KMS-11 (cell line): ENCODE results near the gene CMSS1.

ENCODE experiments used
- H2AFZ ChIP-seq: fragments of 200-600 bp; sonication (generic); 2 replicates; pipeline ENCODE4 v1.6.1; 2016; ENCODE audit warnings: antibody characterized with exemption, mixed run types, low read depth
- H3K27ac ChIP-seq: fragments of 200-600 bp; sonication (generic); 2 replicates; pipeline ENCODE4 v1.6.1; 2016; ENCODE audit warnings: mild to moderate bottlenecking, mixed run types
- H3K27me3 ChIP-seq: fragments of 200-600 bp; sonication (generic); 2 replicates; pipeline ENCODE4 v1.6.1; 2017; ENCODE audit warnings: mild to moderate bottlenecking, low read depth, mixed run types, moderate library complexity; ENCODE audit not compliant: insufficient read depth
- H3K36me3 ChIP-seq: fragments of 200-600 bp; sonication (generic); 2 replicates; pipeline ENCODE4 v1.6.1; 2017; ENCODE audit warnings: mild to moderate bottlenecking, mixed run types; ENCODE audit not compliant: insufficient read depth
- H3K4me1 ChIP-seq: fragments of 200-600 bp; sonication (generic); 2 replicates; pipeline ENCODE4 v1.6.1; 2016; ENCODE audit warnings: mild to moderate bottlenecking, low read depth, mixed run types; ENCODE audit not compliant: poor library complexity, severe bottlenecking
- H3K4me2 ChIP-seq: fragments of 200-600 bp; sonication (generic); 2 replicates; pipeline ENCODE4 v1.7.0; 2016; ENCODE audit warnings: mild to moderate bottlenecking, mixed run types
- H3K4me3 ChIP-seq: fragments of 200-600 bp; sonication (generic); IDR thresholded peaks from 2 replicates; pipeline ENCODE4 v1.6.1; 2017; ENCODE audit warnings: low read depth, low read length, mixed read lengths; ENCODE audit not compliant: insufficient read depth
- H3K79me2 ChIP-seq: fragments of 200-600 bp; sonication (generic); 2 replicates; pipeline ENCODE4 v1.6.1; 2016; ENCODE audit warnings: low read depth, mixed run types; ENCODE audit not compliant: insufficient read depth
- H3K9ac ChIP-seq: fragments of 200-600 bp; sonication (generic); 2 replicates; pipeline ENCODE4 v1.6.1; 2016; ENCODE audit warnings: mild to moderate bottlenecking, mixed run types
- H4K20me1 ChIP-seq: fragments of 200-600 bp; sonication (generic); 2 replicates; pipeline ENCODE4 v1.6.1; 2016; ENCODE audit warnings: mild to moderate bottlenecking, mixed run types; ENCODE audit not compliant: insufficient read depth
- CTCF ChIP-seq: fragments of 200-600 bp; sonication (generic); conservative IDR thresholded peaks from 2 replicates; pipeline ENCODE4 v1.6.1; 2017; ENCODE audit warnings: low read depth, mild to moderate bottlenecking, antibody characterized with exemption, low read length, moderate library complexity, mixed read lengths

Gene CMSS1

DNA sequence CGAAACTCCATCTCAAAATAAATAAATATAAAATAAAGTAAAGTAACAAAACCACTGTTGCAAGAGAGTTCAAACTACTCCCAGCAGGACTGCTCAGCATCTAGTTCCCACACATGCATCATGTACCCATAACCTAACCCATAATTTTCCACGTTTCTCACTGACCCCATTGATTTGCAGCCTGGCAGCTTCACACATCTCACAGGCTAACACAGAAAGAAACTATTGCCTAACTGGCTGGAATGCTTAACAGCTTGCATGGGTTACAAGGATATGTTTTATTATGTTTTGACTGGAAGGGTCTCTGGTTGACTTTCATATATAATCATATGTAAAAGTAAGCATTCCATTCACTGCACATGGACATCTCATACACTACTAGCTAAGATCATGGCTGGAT, 387.5 kb downstream of the CMSS1 start:
- Histone ChIP-seq H4K20me1 (no peaks in the 10 kb centered on the region), H3K9ac (no peak overlapping the region), H2AFZ (no peak overlapping the region), H3K79me2 (no peaks in the 10 kb centered on the region), H3K27me3 (no peaks in the 10 kb centered on the region; the same call in 1 of the 2 replicates), H3K4me2 (no peak overlapping the region), H3K4me3 (no peak overlapping the region), H3K27ac (no peak overlapping the region), H3K4me1 (peaks cover 10% of the 10 kb centered on the region), H3K36me3 (no peaks in the 10 kb centered on the region)
- no peak for TF ChIP-seq CTCF

DNA sequence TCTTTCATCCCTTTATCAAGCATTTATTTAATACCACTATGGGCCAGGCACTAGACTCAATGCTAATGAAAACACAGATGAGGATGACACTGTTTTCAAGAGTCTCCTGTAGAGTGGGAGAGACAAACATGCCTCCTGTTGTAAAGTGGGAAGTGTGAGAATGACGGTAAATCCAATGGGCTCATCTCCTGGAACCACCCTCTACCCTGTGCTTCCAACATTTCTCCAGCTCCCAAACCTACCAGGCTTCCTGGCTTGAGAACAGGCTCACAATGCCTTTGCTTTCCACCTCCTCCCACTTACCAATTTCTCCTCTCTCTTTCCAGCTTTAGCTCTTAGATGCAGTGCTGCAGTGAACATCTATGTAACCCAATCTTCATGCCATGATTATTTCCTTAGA, 389.0 kb downstream of the CMSS1 start:
- H3K4me3 ChIP-seq: no peak overlapping the region
- H3K79me2 ChIP-seq: no peaks in the 10 kb centered on the region
- no peak for TF ChIP-seq CTCF
- no peak overlapping the region for H3K27ac ChIP-seq
- no peak overlapping the region for H2AFZ ChIP-seq
- no peaks in the 10 kb centered on the region for H3K36me3 ChIP-seq
- no peak overlapping the region for H3K9ac ChIP-seq
- peaks cover 24% of the 10 kb centered on the region for H3K4me1 ChIP-seq
- no peaks in the 10 kb centered on the region; the same call in 1 of the 2 replicates for H3K27me3 ChIP-seq
- H4K20me1 ChIP-seq: no peaks in the 10 kb centered on the region
- no peak overlapping the region for H3K4me2 ChIP-seq

DNA sequence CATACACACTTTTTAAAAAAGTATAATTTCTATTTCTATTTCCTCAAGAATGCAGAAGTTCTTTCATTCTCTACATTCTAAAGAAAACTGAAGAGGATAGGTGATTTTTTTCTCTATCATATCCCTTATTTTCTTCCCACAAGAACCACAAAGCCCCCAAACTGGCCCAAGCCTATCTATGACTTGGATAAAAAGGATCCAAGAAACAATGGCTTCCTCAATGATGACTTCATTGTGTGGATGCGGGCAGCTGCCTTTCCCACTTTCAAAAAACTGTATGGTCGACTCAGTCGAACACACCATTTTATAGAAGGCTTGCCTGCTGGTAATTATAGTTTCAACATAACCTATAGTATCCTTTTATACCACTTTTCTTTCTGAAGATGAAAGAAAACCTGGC, 390.2 kb downstream of the CMSS1 start:
- Histone ChIP-seq H3K4me2 (no peak overlapping the region), H3K4me3 (no peak overlapping the region), H3K9ac (no peak overlapping the region), H3K36me3 (no peaks in the 10 kb centered on the region), H4K20me1 (no peaks in the 10 kb centered on the region), H3K27ac (no peak overlapping the region), H3K27me3 (no peaks in the 10 kb centered on the region; the same call in 1 of the 2 replicates), H2AFZ (no peak overlapping the region), H3K4me1 (peaks cover 24% of the 10 kb centered on the region), H3K79me2 (no peaks in the 10 kb centered on the region)
- TF ChIP-seq CTCF: no peak

DNA sequence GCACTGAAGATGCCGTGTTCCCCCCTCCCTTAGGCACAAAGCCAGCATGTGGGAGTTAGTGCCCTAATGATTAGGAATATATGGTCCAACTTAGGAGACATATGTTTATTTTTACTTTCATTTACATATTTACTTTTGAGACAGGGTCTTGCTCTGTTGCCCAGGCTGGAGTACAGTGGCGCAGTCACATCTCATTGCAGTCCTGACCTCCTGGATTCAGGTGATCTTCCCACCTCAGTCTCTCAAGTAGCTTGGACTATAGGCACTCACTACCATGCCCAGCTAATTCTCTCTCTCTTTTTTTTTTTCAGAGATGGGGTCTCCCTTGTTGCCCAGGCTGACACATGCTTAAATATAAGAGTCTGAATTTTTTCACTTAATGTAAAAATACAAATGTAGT, 391.5 kb downstream of the CMSS1 start:
- H3K27ac ChIP-seq: no peak overlapping the region
- H3K4me3 ChIP-seq: no peak overlapping the region
- H3K4me1 ChIP-seq: peaks cover 24% of the 10 kb centered on the region
- no peaks in the 10 kb centered on the region; the same call in 1 of the 2 replicates for H3K27me3 ChIP-seq
- H2AFZ ChIP-seq: no peak overlapping the region
- no peak overlapping the region for H3K4me2 ChIP-seq
- H3K9ac ChIP-seq: no peak overlapping the region
- no peak for TF ChIP-seq CTCF
- H4K20me1 ChIP-seq: no peaks in the 10 kb centered on the region
- no peaks in the 10 kb centered on the region for H3K79me2 ChIP-seq
- H3K36me3 ChIP-seq: no peaks in the 10 kb centered on the region
